ENCODE data around the gene OXER1. TPM values are rescaled to one million over a fixed set of nuclear protein-coding genes. Genes with fewer than 3 reads are reported as not detected.

OXER1 gene
- total and polyA plus RNA-seq, 9 of the 15 experiments (the other 6 are each of a cell fraction or from before 2014, with no cell fraction given) = not detected

DNA sequence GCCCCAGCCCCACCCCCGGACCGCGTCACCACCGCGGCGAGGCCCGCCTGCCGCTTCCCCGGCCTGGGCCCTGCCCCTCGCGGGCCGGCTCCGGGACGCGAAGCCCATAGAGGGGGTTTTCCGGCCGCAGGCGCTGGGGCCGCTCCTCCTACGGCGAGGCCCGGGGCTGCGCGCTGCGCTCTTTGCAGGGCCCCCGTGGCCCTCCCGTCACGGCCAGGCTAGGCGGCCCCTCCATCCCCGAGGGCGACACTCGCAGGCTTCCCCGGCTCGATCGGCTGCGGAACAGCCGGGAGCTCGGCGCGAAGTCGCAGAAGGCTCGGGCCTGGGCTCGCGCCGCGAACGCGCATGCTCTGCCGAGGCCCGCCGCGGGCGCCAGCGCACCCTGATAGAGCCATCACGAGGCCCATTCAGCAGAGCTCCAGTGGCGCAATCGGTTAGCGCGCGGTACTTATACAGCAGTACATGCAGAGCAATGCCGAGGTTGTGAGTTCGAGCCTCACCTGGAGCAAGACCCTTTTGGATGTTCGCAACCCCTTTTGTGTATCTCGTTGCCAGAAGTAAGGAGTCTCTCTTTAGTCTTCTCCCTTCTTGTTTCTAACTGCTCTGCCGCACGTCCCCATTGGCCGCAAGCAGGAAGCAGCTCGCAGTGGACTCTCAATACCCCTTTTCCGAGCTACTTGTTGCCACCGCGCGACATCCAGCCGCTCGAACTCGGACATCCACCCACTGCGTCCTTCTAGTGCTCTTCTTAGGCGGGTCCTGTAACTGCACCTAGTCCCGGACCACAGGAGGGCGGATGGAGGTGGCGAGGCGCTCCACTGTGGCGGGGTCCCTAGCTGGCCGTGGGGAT, 46.4 kb upstream of the OXER1 start (continued):
- TF ChIP-seq KDM5B (IDR thresholded peaks at IDR 0.05; ENCODE audit: insufficient replicate concordance, low read depth, low read length) = peak; percentile 90
- TF ChIP-seq HOXB6 (CRISPR knock-in tag; IDR thresholded peaks at IDR 0.05; ENCODE audit: borderline replicate concordance) = no peak
- no peak for TF ChIP-seq CHCHD3 (CRISPR knock-in tag; IDR thresholded peaks at IDR 0.05)
- peak; percentile 94; the same call in 1 of the 2 replicates for TF ChIP-seq GTF2E2 (tag; IDR thresholded peaks at IDR 0.05)
- TF ChIP-seq, protein P1, sequence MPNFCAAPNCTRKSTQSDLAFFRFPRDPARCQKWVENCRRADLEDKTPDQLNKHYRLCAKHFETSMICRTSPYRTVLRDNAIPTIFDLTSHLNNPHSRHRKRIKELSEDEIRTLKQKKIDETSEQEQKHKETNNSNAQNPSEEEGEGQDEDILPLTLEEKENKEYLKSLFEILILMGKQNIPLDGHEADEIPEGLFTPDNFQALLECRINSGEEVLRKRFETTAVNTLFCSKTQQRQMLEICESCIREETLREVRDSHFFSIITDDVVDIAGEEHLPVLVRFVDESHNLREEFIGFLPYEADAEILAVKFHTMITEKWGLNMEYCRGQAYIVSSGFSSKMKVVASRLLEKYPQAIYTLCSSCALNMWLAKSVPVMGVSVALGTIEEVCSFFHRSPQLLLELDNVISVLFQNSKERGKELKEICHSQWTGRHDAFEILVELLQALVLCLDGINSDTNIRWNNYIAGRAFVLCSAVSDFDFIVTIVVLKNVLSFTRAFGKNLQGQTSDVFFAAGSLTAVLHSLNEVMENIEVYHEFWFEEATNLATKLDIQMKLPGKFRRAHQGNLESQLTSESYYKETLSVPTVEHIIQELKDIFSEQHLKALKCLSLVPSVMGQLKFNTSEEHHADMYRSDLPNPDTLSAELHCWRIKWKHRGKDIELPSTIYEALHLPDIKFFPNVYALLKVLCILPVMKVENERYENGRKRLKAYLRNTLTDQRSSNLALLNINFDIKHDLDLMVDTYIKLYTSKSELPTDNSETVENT (CRISPR knock-in tag; IDR thresholded peaks at IDR 0.05) = peak; percentile 71; the same call in 1 of the 2 replicates
- no peak for TF ChIP-seq ZNF75A (CRISPR knock-in tag; IDR thresholded peaks at IDR 0.05)
- TF ChIP-seq, protein P2, sequence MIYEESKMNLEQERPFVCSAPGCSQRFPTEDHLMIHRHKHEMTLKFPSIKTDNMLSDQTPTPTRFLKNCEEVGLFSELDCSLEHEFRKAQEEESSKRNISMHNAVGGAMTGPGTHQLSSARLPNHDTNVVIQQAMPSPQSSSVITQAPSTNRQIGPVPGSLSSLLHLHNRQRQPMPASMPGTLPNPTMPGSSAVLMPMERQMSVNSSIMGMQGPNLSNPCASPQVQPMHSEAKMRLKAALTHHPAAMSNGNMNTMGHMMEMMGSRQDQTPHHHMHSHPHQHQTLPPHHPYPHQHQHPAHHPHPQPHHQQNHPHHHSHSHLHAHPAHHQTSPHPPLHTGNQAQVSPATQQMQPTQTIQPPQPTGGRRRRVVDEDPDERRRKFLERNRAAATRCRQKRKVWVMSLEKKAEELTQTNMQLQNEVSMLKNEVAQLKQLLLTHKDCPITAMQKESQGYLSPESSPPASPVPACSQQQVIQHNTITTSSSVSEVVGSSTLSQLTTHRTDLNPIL (CRISPR knock-in tag; IDR thresholded peaks at IDR 0.05) = no peak
- peak in 1 of 2 experiments; percentile 83; a peak in 2 of 4 replicates for TF ChIP-seq CSDE1 (IDR thresholded peaks at IDR 0.05)
- TF ChIP-seq CEBPG (CRISPR knock-in tag; IDR thresholded peaks at IDR 0.05) = peak; percentile 97
- peak; percentile 91 to 98 for TF ChIP-seq CEBPG (tag; conservative IDR thresholded peaks at IDR 0.05 in 1 of 2, IDR thresholded peaks at IDR 0.05 in 1 of 2)
- TF ChIP-seq, protein P3, sequence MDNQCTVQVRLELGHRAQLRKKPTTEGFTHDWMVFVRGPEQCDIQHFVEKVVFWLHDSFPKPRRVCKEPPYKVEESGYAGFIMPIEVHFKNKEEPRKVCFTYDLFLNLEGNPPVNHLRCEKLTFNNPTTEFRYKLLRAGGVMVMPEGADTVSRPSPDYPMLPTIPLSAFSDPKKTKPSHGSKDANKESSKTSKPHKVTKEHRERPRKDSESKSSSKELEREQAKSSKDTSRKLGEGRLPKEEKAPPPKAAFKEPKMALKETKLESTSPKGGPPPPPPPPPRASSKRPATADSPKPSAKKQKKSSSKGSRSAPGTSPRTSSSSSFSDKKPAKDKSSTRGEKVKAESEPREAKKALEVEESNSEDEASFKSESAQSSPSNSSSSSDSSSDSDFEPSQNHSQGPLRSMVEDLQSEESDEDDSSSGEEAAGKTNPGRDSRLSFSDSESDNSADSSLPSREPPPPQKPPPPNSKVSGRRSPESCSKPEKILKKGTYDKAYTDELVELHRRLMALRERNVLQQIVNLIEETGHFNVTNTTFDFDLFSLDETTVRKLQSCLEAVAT (IDR thresholded peaks at IDR 0.05) = 0 out of 4 replicates have a peak, but pooled peaks have one; percentile 16 to 50
- TF ChIP-seq, protein P4, sequence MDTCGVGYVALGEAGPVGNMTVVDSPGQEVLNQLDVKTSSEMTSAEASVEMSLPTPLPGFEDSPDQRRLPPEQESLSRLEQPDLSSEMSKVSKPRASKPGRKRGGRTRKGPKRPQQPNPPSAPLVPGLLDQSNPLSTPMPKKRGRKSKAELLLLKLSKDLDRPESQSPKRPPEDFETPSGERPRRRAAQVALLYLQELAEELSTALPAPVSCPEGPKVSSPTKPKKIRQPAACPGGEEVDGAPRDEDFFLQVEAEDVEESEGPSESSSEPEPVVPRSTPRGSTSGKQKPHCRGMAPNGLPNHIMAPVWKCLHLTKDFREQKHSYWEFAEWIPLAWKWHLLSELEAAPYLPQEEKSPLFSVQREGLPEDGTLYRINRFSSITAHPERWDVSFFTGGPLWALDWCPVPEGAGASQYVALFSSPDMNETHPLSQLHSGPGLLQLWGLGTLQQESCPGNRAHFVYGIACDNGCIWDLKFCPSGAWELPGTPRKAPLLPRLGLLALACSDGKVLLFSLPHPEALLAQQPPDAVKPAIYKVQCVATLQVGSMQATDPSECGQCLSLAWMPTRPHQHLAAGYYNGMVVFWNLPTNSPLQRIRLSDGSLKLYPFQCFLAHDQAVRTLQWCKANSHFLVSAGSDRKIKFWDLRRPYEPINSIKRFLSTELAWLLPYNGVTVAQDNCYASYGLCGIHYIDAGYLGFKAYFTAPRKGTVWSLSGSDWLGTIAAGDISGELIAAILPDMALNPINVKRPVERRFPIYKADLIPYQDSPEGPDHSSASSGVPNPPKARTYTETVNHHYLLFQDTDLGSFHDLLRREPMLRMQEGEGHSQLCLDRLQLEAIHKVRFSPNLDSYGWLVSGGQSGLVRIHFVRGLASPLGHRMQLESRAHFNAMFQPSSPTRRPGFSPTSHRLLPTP (IDR thresholded peaks at IDR 0.05; ENCODE audit: borderline replicate concordance, extremely low read depth, insufficient read length) = peak; percentile 96
- TF ChIP-seq, protein P5, sequence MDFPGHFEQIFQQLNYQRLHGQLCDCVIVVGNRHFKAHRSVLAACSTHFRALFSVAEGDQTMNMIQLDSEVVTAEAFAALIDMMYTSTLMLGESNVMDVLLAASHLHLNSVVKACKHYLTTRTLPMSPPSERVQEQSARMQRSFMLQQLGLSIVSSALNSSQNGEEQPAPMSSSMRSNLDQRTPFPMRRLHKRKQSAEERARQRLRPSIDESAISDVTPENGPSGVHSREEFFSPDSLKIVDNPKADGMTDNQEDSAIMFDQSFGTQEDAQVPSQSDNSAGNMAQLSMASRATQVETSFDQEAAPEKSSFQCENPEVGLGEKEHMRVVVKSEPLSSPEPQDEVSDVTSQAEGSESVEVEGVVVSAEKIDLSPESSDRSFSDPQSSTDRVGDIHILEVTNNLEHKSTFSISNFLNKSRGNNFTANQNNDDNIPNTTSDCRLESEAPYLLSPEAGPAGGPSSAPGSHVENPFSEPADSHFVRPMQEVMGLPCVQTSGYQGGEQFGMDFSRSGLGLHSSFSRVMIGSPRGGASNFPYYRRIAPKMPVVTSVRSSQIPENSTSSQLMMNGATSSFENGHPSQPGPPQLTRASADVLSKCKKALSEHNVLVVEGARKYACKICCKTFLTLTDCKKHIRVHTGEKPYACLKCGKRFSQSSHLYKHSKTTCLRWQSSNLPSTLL (IDR thresholded peaks at IDR 0.05) = peak; percentile 85
- TF ChIP-seq TOE1 (IDR thresholded peaks at IDR 0.05; ENCODE audit: borderline replicate concordance) = peak; percentile 82; the same call in 1 of the 2 replicates
- TF ChIP-seq TOE1 (CRISPR knock-in tag; IDR thresholded peaks at IDR 0.05; ENCODE audit: borderline replicate concordance, low read depth) = no peak; the same call in 1 of the 2 replicates
- TF ChIP-seq HMG20A (CRISPR knock-in tag; conservative IDR thresholded peaks at IDR 0.05) = no peak
